BLaER1 (cell line): Measurements from ENCODE around the gene TRPM8.
A peak's percentile ranks its signal among the peaks of the same experiment; 100 is the strongest.

Experiments used
- H3K27ac ChIP-seq: shearing (Covaris generic); formaldehyde crosslinking; 2 replicates; pipeline ENCODE4 v1.8.1; 2022
- H3K27me3 ChIP-seq: shearing (Covaris generic); formaldehyde crosslinking; 2 replicates; pipeline ENCODE4 v1.8.1; 2022
- H3K36me3 ChIP-seq: shearing (Covaris generic); formaldehyde crosslinking; 2 replicates; pipeline ENCODE4 v1.8.1; 2022
- H3K4me1 ChIP-seq: shearing (Covaris generic); formaldehyde crosslinking; 2 replicates; pipeline ENCODE4 v1.8.1; 2022
- H3K4me2 ChIP-seq: shearing (Covaris generic); formaldehyde crosslinking; 2 replicates; pipeline ENCODE4 v1.8.1; 2022
- H3K4me3 ChIP-seq: shearing (Covaris generic); formaldehyde crosslinking; 2 replicates; pipeline ENCODE4 v1.8.1; 2022
- H3K9ac ChIP-seq: shearing (Covaris generic); formaldehyde crosslinking; 2 replicates; pipeline ENCODE4 v1.8.1; 2022
- H3K9me3 ChIP-seq: shearing (Covaris generic); formaldehyde crosslinking; 2 replicates; pipeline ENCODE4 v1.8.1; 2022
- H4K20me1 ChIP-seq: shearing (Covaris generic); formaldehyde crosslinking; 2 replicates; pipeline ENCODE4 v1.8.1; 2022
- Cebpa-rat ChIP-seq: shearing (Covaris generic); IDR thresholded peaks from 2 replicates; pipeline ENCODE4 v1.8.1; 2022

The TRPM8 gene

DNA sequence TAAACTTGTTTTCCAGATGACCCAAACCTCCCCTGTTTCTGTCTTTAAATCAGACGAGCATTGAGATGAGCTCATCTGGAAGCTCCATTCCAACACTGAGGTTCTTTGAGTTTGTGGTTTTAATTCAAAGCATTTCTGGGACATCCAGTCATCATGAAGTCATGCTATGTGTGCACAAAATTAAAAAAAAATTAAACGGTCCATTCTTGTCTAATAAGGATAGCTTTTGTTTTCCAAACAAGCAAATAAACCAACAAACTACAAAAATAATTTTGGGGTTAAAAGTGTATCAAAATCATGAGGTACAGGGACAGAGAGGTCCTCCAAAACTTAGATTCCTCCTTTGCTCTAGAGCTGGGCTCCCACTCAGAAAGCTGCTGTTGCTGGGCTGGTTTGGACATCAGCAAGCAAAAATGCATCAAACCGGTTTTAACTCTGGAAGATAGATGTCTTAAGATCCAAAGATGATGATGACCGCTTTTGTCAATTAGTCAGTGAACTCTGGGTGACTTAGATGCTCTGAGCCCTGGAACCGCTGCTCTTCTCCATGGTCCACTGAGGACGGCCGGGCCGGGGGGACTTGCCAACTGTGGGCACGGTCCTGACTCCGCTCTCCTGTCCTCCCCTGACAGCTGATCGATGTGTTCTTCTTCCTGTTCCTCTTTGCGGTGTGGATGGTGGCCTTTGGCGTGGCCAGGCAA is 65.4 kb downstream of the TRPM8 start:
- Histone ChIP-seq H4K20me1 (no peaks in the 10 kb centered on the region), H3K4me3 (no peak overlapping the region), H3K9ac (no peak overlapping the region), H3K9me3 (peaks cover 36% of the 10 kb centered on the region), H3K27ac (no peak overlapping the region), H3K27me3 (no peaks in the 10 kb centered on the region), H3K4me2 (no peak overlapping the region), H3K36me3 (no peaks in the 10 kb centered on the region), H3K4me1 (peaks cover 41% of the 10 kb centered on the region)
- TF ChIP-seq Cebpa-rat = no peak

DNA sequence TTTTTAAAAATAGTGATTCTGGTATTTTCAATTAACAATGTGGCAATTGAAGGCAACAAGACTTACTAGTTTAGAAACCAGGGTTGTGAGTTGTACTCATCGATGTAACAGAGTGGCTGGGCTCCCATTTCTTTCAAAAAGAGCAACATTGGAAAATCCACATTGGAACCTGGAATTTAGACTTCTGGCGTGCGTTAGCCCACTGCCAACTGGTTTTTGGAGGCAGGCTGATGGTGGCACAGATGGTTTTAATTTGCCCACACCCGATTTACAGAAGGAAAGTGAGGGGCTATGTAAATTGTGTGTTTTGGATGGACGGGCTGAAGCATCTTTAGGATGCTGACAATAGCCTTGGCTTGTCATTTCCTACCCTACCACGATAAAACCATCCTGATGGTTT is 66.3 kb downstream of the TRPM8 start:
- Histone ChIP-seq H3K9me3 (peaks cover 45% of the 10 kb centered on the region), H3K27ac (no peak overlapping the region), H3K36me3 (no peaks in the 10 kb centered on the region), H3K9ac (no peak overlapping the region), H3K4me1 (peaks cover 32% of the 10 kb centered on the region), H4K20me1 (no peaks in the 10 kb centered on the region), H3K4me2 (no peak overlapping the region), H3K27me3 (no peaks in the 10 kb centered on the region), H3K4me3 (no peak overlapping the region)
- TF ChIP-seq Cebpa-rat = no peak

DNA sequence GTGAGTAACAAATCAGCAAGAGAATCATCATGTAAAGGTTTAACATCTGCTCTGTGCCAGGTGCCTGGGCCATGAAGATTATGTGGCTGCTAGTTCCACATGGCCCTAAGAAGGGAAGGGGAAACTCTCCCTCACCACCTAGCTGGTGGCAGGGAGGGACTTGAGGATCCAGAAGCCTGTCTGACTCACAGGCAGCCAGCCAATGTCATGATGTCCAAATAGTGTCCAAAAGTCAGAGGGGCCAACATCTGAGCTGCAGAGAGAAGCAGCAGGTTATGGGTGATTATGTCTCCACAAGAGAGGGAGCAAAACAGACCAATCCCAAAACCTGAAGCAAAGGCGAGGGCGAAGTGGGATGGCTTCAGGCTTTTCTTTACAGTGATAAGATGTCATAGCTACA is 71.4 kb downstream of the TRPM8 start:
- no peak overlapping the region for H3K9ac ChIP-seq
- H4K20me1 ChIP-seq = no peaks in the 10 kb centered on the region
- no peak overlapping the region for H3K27ac ChIP-seq
- no peak overlapping the region for H3K4me3 ChIP-seq
- H3K36me3 ChIP-seq = no peaks in the 10 kb centered on the region
- peaks cover 48% of the 10 kb centered on the region for H3K9me3 ChIP-seq
- TF ChIP-seq Cebpa-rat = no peak
- peaks cover 16% of the 10 kb centered on the region for H3K4me1 ChIP-seq
- no peak overlapping the region for H3K4me2 ChIP-seq
- H3K27me3 ChIP-seq = no peaks in the 10 kb centered on the region

DNA sequence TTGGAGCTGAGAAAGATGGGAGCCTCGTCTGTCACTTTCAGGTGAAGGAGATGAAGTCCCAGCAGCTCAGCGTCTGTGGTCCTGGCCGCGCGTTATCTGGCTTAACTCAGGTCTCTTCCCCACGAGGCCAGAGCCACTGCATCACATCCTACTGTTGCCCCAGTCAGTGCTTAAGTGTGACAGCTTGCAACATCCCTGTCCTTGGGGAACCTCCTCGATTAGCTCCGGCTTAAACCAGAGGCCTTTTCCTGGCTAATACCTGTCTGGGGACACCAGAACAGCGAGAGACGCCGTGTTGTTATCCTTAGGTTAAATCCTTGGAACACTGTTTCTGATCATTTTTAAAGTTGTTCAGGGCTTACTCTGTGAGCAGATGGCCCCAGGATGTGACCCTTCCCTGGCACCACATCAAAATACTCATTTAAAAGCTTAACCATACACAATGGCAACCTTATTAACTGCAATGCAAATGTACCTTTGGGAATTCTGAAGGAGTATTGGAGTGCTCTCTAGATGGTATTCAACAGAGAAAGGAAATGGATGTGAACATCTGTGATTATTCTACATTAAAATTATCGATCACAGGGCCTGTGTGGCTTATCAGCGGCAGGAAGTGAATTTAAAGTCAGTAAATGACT is 72.2 kb downstream of the TRPM8 start:
- H3K9ac ChIP-seq = no peak overlapping the region
- no peak for TF ChIP-seq Cebpa-rat
- H3K4me2 ChIP-seq = no peak overlapping the region
- no peaks in the 10 kb centered on the region for H4K20me1 ChIP-seq
- no peak overlapping the region for H3K27ac ChIP-seq
- no peaks in the 10 kb centered on the region for H3K27me3 ChIP-seq
- H3K9me3 ChIP-seq = peaks cover 41% of the 10 kb centered on the region
- no peak overlapping the region for H3K4me3 ChIP-seq
- H3K36me3 ChIP-seq = no peaks in the 10 kb centered on the region
- H3K4me1 ChIP-seq = peaks cover 16% of the 10 kb centered on the region

- H3K27ac ChIP-seq = no peak overlapping the region
- no peak overlapping the region for H3K9ac ChIP-seq
- H3K4me1 ChIP-seq = peaks cover 16% of the 10 kb centered on the region
- no peak for TF ChIP-seq Cebpa-rat
- H3K4me2 ChIP-seq = peak overlapping the region; percentile 23
- no peaks in the 10 kb centered on the region for H4K20me1 ChIP-seq
- no peak overlapping the region for H3K4me3 ChIP-seq
- no peaks in the 10 kb centered on the region for H3K27me3 ChIP-seq
- H3K36me3 ChIP-seq = no peaks in the 10 kb centered on the region
- H3K9me3 ChIP-seq = peaks cover 32% of the 10 kb centered on the region
Observed at GRCh38 chr2:233990261-233990798, 73.2 kb downstream of the TRPM8 start.

DNA sequence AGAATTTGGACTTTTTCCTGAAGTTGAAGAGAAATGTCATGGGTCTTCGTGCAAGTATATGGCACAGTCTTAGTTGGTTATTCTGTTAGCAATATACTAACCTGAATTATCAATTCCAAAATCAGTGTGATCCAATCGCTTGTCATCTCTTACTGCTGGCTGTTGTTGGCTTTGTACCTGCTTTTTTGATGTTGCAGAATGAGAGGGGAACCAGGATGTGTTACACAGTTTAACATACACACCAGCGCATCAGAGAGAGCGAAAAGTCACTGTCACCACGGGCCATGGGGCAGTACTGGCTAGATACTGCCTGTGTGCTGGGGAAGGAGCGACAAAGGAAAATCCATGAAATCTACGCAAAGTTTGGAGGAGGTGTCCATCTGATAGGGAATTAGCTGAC is 74.0 kb downstream of the TRPM8 start:
- no peak for TF ChIP-seq Cebpa-rat
- Histone ChIP-seq H3K27ac (no peak overlapping the region), H3K9ac (no peak overlapping the region), H3K4me1 (peaks cover 22% of the 10 kb centered on the region), H3K27me3 (no peaks in the 10 kb centered on the region), H3K36me3 (no peaks in the 10 kb centered on the region), H3K4me3 (no peak overlapping the region), H4K20me1 (no peaks in the 10 kb centered on the region), H3K9me3 (peaks cover 25% of the 10 kb centered on the region), H3K4me2 (no peak overlapping the region)

DNA sequence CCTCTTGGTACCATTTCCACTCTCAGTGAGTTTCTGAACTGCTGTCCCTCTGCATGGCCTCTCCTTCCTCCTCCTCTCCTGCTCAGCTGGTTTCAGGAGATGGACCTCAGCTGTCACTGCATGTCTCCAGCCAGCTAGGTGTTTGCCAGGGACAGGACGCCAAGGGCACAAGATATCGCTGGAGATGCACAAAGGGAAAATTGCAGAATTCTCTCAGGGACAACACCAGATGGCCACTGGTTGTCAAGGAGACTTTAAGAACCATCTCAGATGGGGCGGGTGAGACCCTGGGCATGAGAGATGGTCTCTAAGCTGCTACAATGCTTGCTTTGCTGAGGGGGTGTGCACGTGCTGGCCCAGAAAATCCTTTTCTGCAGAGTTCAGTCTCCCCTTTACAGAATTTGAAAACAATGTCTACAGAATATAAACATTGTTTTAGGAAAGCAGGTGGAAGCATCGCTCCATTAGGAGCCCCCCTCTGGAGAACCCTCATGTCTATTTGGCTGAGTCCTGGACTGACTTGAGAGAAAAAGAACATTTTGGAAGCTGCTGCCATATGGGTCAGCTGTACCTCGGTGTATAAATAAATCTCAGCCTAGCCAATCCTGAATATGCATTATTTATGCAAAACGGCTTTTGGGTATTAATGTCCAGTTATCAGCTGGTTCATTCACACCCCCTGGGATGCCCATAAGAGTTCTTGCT is 75.5 kb downstream of the TRPM8 start:
- H3K4me2 ChIP-seq = no peak overlapping the region
- H4K20me1 ChIP-seq = no peaks in the 10 kb centered on the region
- no peak overlapping the region for H3K9ac ChIP-seq
- H3K4me1 ChIP-seq = peaks cover 26% of the 10 kb centered on the region
- peaks cover 20% of the 10 kb centered on the region for H3K9me3 ChIP-seq
- H3K36me3 ChIP-seq = no peaks in the 10 kb centered on the region
- TF ChIP-seq Cebpa-rat = no peak
- no peaks in the 10 kb centered on the region for H3K27me3 ChIP-seq
- H3K27ac ChIP-seq = no peak overlapping the region
- no peak overlapping the region for H3K4me3 ChIP-seq

- Histone ChIP-seq H4K20me1 (no peaks in the 10 kb centered on the region), H3K4me1 (peaks cover 30% of the 10 kb centered on the region), H3K9me3 (peaks cover 12% of the 10 kb centered on the region; the same call in 1 of the 2 replicates), H3K9ac (no peak overlapping the region), H3K4me3 (no peak overlapping the region), H3K36me3 (no peaks in the 10 kb centered on the region), H3K27ac (no peak overlapping the region), H3K4me2 (no peak overlapping the region), H3K27me3 (no peaks in the 10 kb centered on the region)
- TF ChIP-seq Cebpa-rat = no peak
Observed at GRCh38 chr2:233993461-233993860, 76.3 kb downstream of the TRPM8 start.

DNA sequence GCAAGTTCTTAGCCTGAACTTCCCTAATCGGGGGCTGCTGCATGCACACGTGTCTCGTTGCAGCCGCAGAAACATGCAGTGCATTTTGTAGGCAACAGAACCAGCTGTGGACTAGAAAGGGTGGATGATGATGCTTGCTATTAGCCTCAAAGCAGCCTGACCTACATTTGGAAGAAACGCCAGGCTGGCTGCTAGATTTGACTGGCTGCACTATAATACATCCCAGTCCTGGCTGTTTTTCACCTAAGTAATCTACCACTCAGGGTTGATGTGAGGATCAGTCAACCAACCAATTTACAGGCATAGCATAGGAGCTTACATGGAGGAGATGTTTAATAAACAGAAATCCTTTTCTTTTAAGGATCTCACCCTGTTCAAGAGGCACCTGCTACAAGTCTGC is 77.0 kb downstream of the TRPM8 start:
- no peaks in the 10 kb centered on the region for H3K36me3 ChIP-seq
- no peaks in the 10 kb centered on the region for H4K20me1 ChIP-seq
- no peak overlapping the region for H3K4me3 ChIP-seq
- no peak overlapping the region for H3K27ac ChIP-seq
- no peaks in the 10 kb centered on the region for H3K27me3 ChIP-seq
- H3K9me3 ChIP-seq = 0 out of 2 replicates have a peak, but pooled peaks cover 11% of the 10 kb centered on the region
- peaks cover 30% of the 10 kb centered on the region for H3K4me1 ChIP-seq
- H3K9ac ChIP-seq = no peak overlapping the region
- no peak overlapping the region for H3K4me2 ChIP-seq
- TF ChIP-seq Cebpa-rat = no peak

DNA sequence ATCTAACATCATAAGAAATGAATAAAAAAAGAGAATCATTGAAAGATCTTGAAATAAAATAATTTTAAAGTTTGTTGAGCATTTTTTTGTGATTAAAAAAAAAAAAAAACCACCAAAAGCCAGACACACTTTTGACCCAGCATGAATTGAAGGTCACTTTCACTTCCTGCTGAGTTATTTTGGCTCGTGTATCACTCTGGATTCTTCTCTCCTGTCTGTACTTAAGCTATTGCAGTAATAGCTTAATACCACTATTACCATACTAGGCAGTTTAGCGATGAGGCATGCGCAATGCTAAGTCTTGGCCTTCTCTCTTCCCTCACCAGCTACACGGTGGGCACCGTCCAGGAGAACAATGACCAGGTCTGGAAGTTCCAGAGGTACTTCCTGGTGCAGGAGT is 78.8 kb downstream of the TRPM8 start:
- no peaks in the 10 kb centered on the region for H3K36me3 ChIP-seq
- H3K27ac ChIP-seq = no peak overlapping the region
- no peak overlapping the region for H3K9ac ChIP-seq
- peak overlapping the region; percentile 20 for H3K4me2 ChIP-seq
- H3K9me3 ChIP-seq = 0 out of 2 replicates have a peak, but pooled peaks cover 11% of the 10 kb centered on the region
- no peak for TF ChIP-seq Cebpa-rat
- H3K4me3 ChIP-seq = no peak overlapping the region
- no peaks in the 10 kb centered on the region for H4K20me1 ChIP-seq
- no peaks in the 10 kb centered on the region for H3K27me3 ChIP-seq
- peaks cover 20% of the 10 kb centered on the region for H3K4me1 ChIP-seq
